A549 (cell line): ENCODE data around the gene IGFBP2. TPM values are rescaled to one million over a fixed set of nuclear protein-coding genes. Genes with fewer than 3 reads are reported as not detected.

ENCODE experiments used
- ATAC-seq, 2 experiments: fragments of 200-7000 bp in 1 of 2; fragments of >200 bp in 1 of 2; cut with Nextera tagmentation in 1 of 2; cut with Tn5 transposase in 1 of 2; 3 replicates each; pipeline versions ENCODE4 v1.8.0 to v1.9.1; 2018 to 2020; ENCODE audit warnings: mild to moderate bottlenecking in 1 of 2, moderate library complexity in 1 of 2
- CTCF ChIA-PET: fragments of 300-600 bp; sonication (Branson Sonifier 250); formaldehyde crosslinking; extraction: SDS; loops from one replicate; lab custom pipeline; 2021; ENCODE audit warnings: antibody characterized with exemption, inconsistent platforms; lab: Yijun Ruan, JAX
- POLR2A ChIA-PET: fragments of 350-600 bp; formaldehyde crosslinking; extraction: SDS; loops from one replicate; lab custom pipeline; 2021; ENCODE audit warnings: antibody characterized with exemption, inconsistent platforms; lab: Yijun Ruan, JAX
- DNase-seq, 2 experiments: peaks; one replicate each; pipeline versions ENCODE4 v3.0.0 to v3.0.0-alpha.2; 2011 to 2016; ENCODE audit warnings: low read depth in 1 of 2, low spot score in 1 of 2
- FAIRE-seq: peaks from 2 replicates; lab custom pipeline; 2011; peaks lifted over from hg19 to GRCh38; lab: Jason Lieb, UNC
- H3K27ac ChIP-seq, 2 experiments: fragments of >200 bp; sonication (Bioruptor Twin); formaldehyde crosslinking; 3 replicates each; pipeline ENCODE4 v1.5.1; 2016 to 2017
- H3K4me1 ChIP-seq: fragments of >200 bp; sonication (Bioruptor Twin); formaldehyde crosslinking; 3 replicates; pipeline ENCODE4 v1.6.1; 2016
- H3K4me2 ChIP-seq: fragments of >200 bp; sonication (Bioruptor Twin); formaldehyde crosslinking; 3 replicates; pipeline ENCODE4 v1.6.1; 2016
- H3K4me3 ChIP-seq: fragments of >200 bp; sonication (Bioruptor Twin); formaldehyde crosslinking; 3 replicates; pipeline ENCODE4 v1.5.1; 2016
- H3K9me3 ChIP-seq: fragments of >200 bp; sonication (Bioruptor Twin); formaldehyde crosslinking; 3 replicates; pipeline ENCODE4 v1.6.1; 2016
- ATOH8 ChIP-seq: fragments of 250-450 bp; sonication (Bioruptor Pico); IDR thresholded peaks from 2 replicates; pipeline ENCODE4 v1.5.0; 2020; ENCODE audit warnings: low read depth, mild to moderate bottlenecking, moderate library complexity
- CBX2 ChIP-seq: fragments of 200-600 bp; sonication (generic); IDR thresholded peaks from 2 replicates; pipeline ENCODE4 v1.6.1; 2016; ENCODE audit warnings: low read depth, mild to moderate bottlenecking, borderline replicate concordance
- CBX8 ChIP-seq: fragments of 200-600 bp; sonication (generic); IDR thresholded peaks from 2 replicates; pipeline ENCODE4 v1.6.1; 2016
- CHD2 ChIP-seq: fragments of 150-350 bp; IDR thresholded peaks from 2 replicates; pipeline ENCODE4 v1.6.1; 2014; ENCODE audit warnings: low read length; ENCODE audit not compliant: partially characterized antibody
- EHF ChIP-seq: fragments of 250-450 bp; sonication (Bioruptor Pico); IDR thresholded peaks from 2 replicates; pipeline ENCODE4 v1.5.0; 2020; ENCODE audit warnings: mild to moderate bottlenecking
- ESRRA ChIP-seq: fragments of 150-350 bp; IDR thresholded peaks from 2 replicates; pipeline ENCODE4 v1.6.1; 2014; ENCODE audit warnings: mild to moderate bottlenecking, low read length, borderline replicate concordance
- FOSL2 ChIP-seq, 2 experiments: fragments of 450-650 bp in 1 of 2; fragments of >200 bp in 1 of 2; sonication (Bioruptor Twin) in 1 of 2; formaldehyde crosslinking; IDR thresholded peaks; 2 replicates each; pipeline versions ENCODE4 v1.5.0 to v1.6.1; 2016 to 2020; ENCODE audit warnings: mild to moderate bottlenecking in 1 of 2, moderate library complexity in 1 of 2
- FOXS1 ChIP-seq: fragments of 250-450 bp; sonication (Bioruptor Pico); IDR thresholded peaks from 2 replicates; pipeline ENCODE4 v1.5.0; 2020; ENCODE audit warnings: mild to moderate bottlenecking, moderate library complexity
- HEYL ChIP-seq: fragments of 250-450 bp; sonication (Bioruptor Pico); IDR thresholded peaks from 2 replicates; pipeline ENCODE4 v1.8.0; 2021; ENCODE audit warnings: mild to moderate bottlenecking, moderate library complexity
- HMGXB4 ChIP-seq: fragments of 250-450 bp; sonication (Bioruptor Pico); IDR thresholded peaks from 2 replicates; pipeline ENCODE4 v1.5.0; 2021; ENCODE audit warnings: mild to moderate bottlenecking, moderate library complexity, borderline replicate concordance
- JUN ChIP-seq, 2 experiments: fragments of >200 bp; sonication (Bioruptor Twin); formaldehyde crosslinking; IDR thresholded peaks; 2 replicates in 1 of 2; 3 replicates in 1 of 2; pipeline ENCODE4 v1.6.1; 2016 to 2017
- JUNB ChIP-seq: fragments of >200 bp; sonication (Bioruptor Twin); formaldehyde crosslinking; IDR thresholded peaks from 2 replicates; pipeline ENCODE4 v1.6.1; 2016
- KDM1A ChIP-seq: fragments of 200-600 bp; sonication (generic); IDR thresholded peaks from 2 replicates; pipeline ENCODE4 v1.6.1; 2016; ENCODE audit warnings: low read depth, mild to moderate bottlenecking
- MYC ChIP-seq: IDR thresholded peaks from 2 replicates; pipeline ENCODE4 v1.6.1; 2012; ENCODE audit warnings: mild to moderate bottlenecking, inconsistent platforms, low read length, improper control_type of control experiment, borderline replicate concordance
- NFE2L2 ChIP-seq: fragments of 150-350 bp; conservative IDR thresholded peaks from 2 replicates; pipeline ENCODE4 v1.6.1; 2014; ENCODE audit warnings: low read length
- PHF8 ChIP-seq: fragments of 200-600 bp; sonication (generic); IDR thresholded peaks from 2 replicates; pipeline ENCODE4 v1.6.1; 2016; ENCODE audit warnings: low read depth, mild to moderate bottlenecking, antibody characterized with exemption, moderate library complexity, borderline replicate concordance
- POLR2A ChIP-seq: IDR thresholded peaks from 2 replicates; pipeline ENCODE4 v1.6.1; 2012; ENCODE audit warnings: mild to moderate bottlenecking, low read length
- RAD21 ChIP-seq, 2 experiments: fragments of >200 bp in 1 of 2; sonication (Bioruptor Twin) in 1 of 2; formaldehyde crosslinking in 1 of 2; IDR thresholded peaks in 1 of 2; conservative IDR thresholded peaks in 1 of 2; 2 replicates in 1 of 2; 3 replicates in 1 of 2; pipeline ENCODE4 v1.6.1; 2012 to 2018; ENCODE audit warnings: inconsistent platforms in 1 of 2
- RARB ChIP-seq: fragments of 250-450 bp; sonication (Bioruptor Pico); IDR thresholded peaks from 2 replicates; pipeline ENCODE4 v1.8.0; 2021; ENCODE audit warnings: mild to moderate bottlenecking, moderate library complexity
- RNF2 ChIP-seq: fragments of 200-600 bp; sonication (generic); IDR thresholded peaks from 2 replicates; pipeline ENCODE4 v1.6.1; 2016; ENCODE audit warnings: low read depth, mild to moderate bottlenecking, antibody characterized with exemption, moderate library complexity, borderline replicate concordance
- SMC3 ChIP-seq: fragments of >200 bp; sonication (Bioruptor Twin); formaldehyde crosslinking; IDR thresholded peaks from 3 replicates; pipeline ENCODE4 v1.6.1; 2018; ENCODE audit warnings: inconsistent platforms
- SREBF2 ChIP-seq: fragments of 450-650 bp; IDR thresholded peaks from 2 replicates; pipeline ENCODE4 v1.6.1; 2014; ENCODE audit warnings: mild to moderate bottlenecking, moderate library complexity
- ZNF302 ChIP-seq: fragments of 250-450 bp; sonication (Bioruptor Pico); IDR thresholded peaks from 2 replicates; pipeline ENCODE4 v1.9.0; 2021; ENCODE audit warnings: inconsistent platforms, mild to moderate bottlenecking, moderate library complexity
- WGBS: methylation state at CpG from one replicate; pipeline ENCODE4 v1.1.6; 2017; ENCODE audit errors: missing lambda C conversion rate; 5-methylcytosine and 5-hydroxymethylcytosine counted together
- polyA plus RNA-seq, 4 experiments: library from polyadenylated mRNA; depleted of rRNA in 3 of 4; stranded (reverse); fragments of >200 nt; fragmentation: RNase III in 1 of 4; extraction: RNeasy Plus Mini Kit Qiagen cat#74134 plus additional on column Dnase treatment in 1 of 4; gene quantifications; 2 replicates in 3 of 4; 3 replicates in 1 of 4; pipeline ENCODE4 v1.2.3, GENCODE V29; 2011 to 2017
- TF ChIP-seq, protein P1 (sequence below): IDR thresholded peaks from 2 replicates; pipeline ENCODE4 v1.6.1; 2012; ENCODE audit warnings: low read depth, borderline replicate concordance
- TF ChIP-seq, protein P2 (sequence below): fragments of 200-600 bp; sonication (generic); IDR thresholded peaks from 2 replicates; pipeline ENCODE4 v1.6.1; 2016; ENCODE audit warnings: antibody characterized with exemption, mild to moderate bottlenecking, moderate library complexity
- TF ChIP-seq, protein P3 (sequence below): fragments of >200 bp; sonication (Bioruptor Twin); formaldehyde crosslinking; IDR thresholded peaks from 3 replicates; pipeline ENCODE4 v1.5.1; 2016

The IGFBP2 gene
- polyA plus RNA-seq, 2 of the 4 experiments (the other 2 are of a cell fraction) = 26.1 to 34.9 TPM

- POLR2A ChIA-PET = no interaction called here
- WGBS = 57% methylated on average over 4 of the region's 5 CpGs
- no peak for FAIRE-seq
- 0 out of 3 replicates have a peak, but pooled peaks cover 5% of the 10 kb centered on the region for H3K4me1 ChIP-seq
- ATAC-seq = no peak; a peak in 1 of 6 replicates
- no peak overlapping the region for H3K4me2 ChIP-seq
- CTCF ChIA-PET = interaction anchor here (0.6 to 1.2 kb wide), 2 partner anchors 19 to 1131 kb away, joined by 3 to 4 read pairs; no protein-coding TSS in a partner anchor
- DNase-seq = no peak
- no peak for TF ChIP-seq CBX8
- no peak for TF ChIP-seq FOXS1 (CRISPR knock-in tag)
- TF ChIP-seq JUNB = no peak
- TF ChIP-seq CHD2 = no peak
- TF ChIP-seq SREBF2 = no peak
- TF ChIP-seq, protein P1, sequence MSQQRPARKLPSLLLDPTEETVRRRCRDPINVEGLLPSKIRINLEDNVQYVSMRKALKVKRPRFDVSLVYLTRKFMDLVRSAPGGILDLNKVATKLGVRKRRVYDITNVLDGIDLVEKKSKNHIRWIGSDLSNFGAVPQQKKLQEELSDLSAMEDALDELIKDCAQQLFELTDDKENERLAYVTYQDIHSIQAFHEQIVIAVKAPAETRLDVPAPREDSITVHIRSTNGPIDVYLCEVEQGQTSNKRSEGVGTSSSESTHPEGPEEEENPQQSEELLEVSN = no peak
- TF ChIP-seq ESRRA = no peak
- no peak for TF ChIP-seq POLR2A
- no peak for TF ChIP-seq RAD21 (conservative IDR thresholded peaks at IDR 0.05 in 1 of 2, IDR thresholded peaks at IDR 0.05 in 1 of 2)
- TF ChIP-seq, protein P2, sequence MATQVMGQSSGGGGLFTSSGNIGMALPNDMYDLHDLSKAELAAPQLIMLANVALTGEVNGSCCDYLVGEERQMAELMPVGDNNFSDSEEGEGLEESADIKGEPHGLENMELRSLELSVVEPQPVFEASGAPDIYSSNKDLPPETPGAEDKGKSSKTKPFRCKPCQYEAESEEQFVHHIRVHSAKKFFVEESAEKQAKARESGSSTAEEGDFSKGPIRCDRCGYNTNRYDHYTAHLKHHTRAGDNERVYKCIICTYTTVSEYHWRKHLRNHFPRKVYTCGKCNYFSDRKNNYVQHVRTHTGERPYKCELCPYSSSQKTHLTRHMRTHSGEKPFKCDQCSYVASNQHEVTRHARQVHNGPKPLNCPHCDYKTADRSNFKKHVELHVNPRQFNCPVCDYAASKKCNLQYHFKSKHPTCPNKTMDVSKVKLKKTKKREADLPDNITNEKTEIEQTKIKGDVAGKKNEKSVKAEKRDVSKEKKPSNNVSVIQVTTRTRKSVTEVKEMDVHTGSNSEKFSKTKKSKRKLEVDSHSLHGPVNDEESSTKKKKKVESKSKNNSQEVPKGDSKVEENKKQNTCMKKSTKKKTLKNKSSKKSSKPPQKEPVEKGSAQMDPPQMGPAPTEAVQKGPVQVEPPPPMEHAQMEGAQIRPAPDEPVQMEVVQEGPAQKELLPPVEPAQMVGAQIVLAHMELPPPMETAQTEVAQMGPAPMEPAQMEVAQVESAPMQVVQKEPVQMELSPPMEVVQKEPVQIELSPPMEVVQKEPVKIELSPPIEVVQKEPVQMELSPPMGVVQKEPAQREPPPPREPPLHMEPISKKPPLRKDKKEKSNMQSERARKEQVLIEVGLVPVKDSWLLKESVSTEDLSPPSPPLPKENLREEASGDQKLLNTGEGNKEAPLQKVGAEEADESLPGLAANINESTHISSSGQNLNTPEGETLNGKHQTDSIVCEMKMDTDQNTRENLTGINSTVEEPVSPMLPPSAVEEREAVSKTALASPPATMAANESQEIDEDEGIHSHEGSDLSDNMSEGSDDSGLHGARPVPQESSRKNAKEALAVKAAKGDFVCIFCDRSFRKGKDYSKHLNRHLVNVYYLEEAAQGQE = no peak
- no peak for TF ChIP-seq JUN (IDR thresholded peaks at IDR 0.05)
- no peak for TF ChIP-seq HMGXB4 (CRISPR knock-in tag)
- H3K4me3 ChIP-seq = no peak overlapping the region
- H3K27ac ChIP-seq = no peak overlapping the region
- H3K9me3 ChIP-seq = no peaks in the 10 kb centered on the region
These were observed 10.9 kb downstream of the IGFBP2 start for GRCh38 chr2:216643986-216644659.

- POLR2A ChIA-PET = no interaction called here
- Histone ChIP-seq H3K27ac (no peak overlapping the region), H3K4me2 (no peak overlapping the region), H3K9me3 (no peaks in the 10 kb centered on the region), H3K4me1 (0 out of 3 replicates have a peak, but pooled peaks cover 5% of the 10 kb centered on the region), H3K4me3 (no peak overlapping the region)
- CTCF ChIA-PET = interaction anchor here (1.2 kb wide), 1 partner anchor 18 kb away, joined by 4 read pairs; no protein-coding TSS in a partner anchor
- FAIRE-seq (no peak), ATAC-seq (no peak), DNase-seq (no peak)
- WGBS = 74% methylated on average over 4 of the region's 4 CpGs
- TF ChIP-seq JUNB (no peak), CBX2 (no peak), CHD2 (no peak), EHF (CRISPR knock-in tag) (no peak), RAD21 (conservative IDR thresholded peaks at IDR 0.05 in 1 of 2, IDR thresholded peaks at IDR 0.05 in 1 of 2) (no peak), ZNF302 (CRISPR knock-in tag) (no peak), FOSL2 (IDR thresholded peaks at IDR 0.05) (no peak), FOSL2 (CRISPR knock-in tag; IDR thresholded peaks at IDR 0.05) (no peak), RARB (CRISPR knock-in tag) (no peak), SMC3 (no peak), PHF8 (no peak), RNF2 (no peak), HEYL (CRISPR knock-in tag) (no peak), ESRRA (no peak), ATOH8 (CRISPR knock-in tag) (no peak), MYC (no peak), KDM1A (no peak), NFE2L2 (no peak), SREBF2 (no peak)
- TF ChIP-seq, protein P3, sequence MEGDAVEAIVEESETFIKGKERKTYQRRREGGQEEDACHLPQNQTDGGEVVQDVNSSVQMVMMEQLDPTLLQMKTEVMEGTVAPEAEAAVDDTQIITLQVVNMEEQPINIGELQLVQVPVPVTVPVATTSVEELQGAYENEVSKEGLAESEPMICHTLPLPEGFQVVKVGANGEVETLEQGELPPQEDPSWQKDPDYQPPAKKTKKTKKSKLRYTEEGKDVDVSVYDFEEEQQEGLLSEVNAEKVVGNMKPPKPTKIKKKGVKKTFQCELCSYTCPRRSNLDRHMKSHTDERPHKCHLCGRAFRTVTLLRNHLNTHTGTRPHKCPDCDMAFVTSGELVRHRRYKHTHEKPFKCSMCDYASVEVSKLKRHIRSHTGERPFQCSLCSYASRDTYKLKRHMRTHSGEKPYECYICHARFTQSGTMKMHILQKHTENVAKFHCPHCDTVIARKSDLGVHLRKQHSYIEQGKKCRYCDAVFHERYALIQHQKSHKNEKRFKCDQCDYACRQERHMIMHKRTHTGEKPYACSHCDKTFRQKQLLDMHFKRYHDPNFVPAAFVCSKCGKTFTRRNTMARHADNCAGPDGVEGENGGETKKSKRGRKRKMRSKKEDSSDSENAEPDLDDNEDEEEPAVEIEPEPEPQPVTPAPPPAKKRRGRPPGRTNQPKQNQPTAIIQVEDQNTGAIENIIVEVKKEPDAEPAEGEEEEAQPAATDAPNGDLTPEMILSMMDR = no peak
These were observed 11.8 kb downstream of the IGFBP2 start for GRCh38 chr2:216644842-216645635.
